ENCODE data around the gene KRABD2.
"Not testable (repeated sequence)": the region's sequence is repeated elsewhere in the genome, so short reads cannot be mapped to it uniquely, and the experiment has no call there.

KRABD2 gene

DNA sequence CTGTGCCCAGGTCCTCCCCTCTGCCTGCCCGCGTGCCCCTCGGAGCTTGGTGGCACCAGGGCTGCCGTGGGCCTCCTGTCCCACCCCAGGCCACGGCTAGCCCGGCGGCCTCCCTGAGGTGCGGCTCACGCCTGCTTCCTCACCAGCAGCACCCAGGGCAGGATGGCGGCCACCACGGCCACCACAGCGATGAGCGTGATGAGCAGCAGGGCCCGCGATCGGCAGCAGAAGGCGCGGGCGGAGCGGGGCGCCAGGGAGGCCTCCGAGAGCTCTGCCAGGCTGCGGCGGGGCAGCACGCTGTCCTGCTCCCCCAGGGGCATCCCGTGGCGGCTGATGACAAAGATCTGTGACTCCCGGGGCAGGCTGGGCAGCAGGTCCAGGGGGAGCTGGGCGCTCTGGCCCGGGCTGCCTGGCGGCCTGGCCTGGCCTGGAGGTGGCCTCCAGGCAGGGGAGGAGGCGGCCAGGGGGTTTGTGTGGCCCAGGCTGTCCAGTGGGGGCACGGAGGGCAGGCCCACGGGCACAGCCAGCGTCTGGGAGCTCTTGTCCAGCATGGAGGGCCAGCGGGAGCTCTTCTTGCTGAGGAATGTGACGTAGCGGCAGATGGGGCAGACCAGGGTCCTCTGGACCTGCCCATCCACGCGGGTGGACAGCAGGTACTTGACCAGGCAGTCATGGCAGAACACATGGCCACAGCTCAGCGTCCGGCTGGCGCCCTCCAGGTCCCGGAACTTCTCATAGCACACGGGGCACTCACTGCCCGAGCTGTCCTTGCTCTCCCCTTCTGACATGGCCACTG, 16.4 kb upstream of the KRABD2 start:
- DNase-seq: no peak

DNA sequence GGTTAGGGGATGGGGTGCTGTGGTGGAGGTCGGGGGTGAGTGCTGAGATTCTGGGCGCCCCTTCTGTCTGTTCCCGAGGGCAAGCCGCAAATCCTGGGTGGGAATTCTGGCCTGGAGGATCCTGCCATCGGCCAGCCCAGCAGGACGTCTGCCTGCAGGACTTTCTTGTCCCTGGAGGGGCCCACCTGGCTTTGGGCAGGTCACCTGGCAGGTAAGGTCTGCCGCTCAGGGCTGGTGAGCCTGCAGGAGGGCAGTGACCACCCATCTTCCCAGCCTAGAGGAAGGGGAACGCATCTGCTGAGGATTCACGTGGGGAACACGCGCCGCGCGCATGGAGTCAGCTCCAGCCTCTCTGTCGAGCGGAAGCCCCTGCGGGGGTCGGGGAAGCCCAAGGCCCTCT, 15.8 kb upstream of the KRABD2 start:
- no peak for DNase-seq

DNA sequence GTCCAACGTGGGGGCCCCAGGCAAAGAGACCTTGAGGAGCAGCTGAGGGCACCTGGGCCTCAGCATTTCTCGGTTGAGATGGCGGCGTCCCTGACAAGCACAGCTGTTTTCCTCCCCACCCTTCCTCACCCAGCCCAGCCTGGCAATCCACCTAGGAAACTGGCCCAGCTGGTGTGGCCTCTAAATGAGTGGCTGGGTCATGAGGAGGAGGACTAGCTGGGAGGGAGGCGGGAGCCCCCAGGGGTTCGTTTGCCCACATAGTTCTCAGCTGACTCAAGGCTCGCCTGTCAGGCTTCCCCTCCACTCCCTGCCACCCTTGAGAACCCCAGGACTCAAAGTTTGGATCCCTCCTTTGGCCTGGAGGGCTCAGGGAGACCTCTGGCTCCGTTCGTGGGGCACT, 15.2 kb upstream of the KRABD2 start:
- no peak for DNase-seq

DNA sequence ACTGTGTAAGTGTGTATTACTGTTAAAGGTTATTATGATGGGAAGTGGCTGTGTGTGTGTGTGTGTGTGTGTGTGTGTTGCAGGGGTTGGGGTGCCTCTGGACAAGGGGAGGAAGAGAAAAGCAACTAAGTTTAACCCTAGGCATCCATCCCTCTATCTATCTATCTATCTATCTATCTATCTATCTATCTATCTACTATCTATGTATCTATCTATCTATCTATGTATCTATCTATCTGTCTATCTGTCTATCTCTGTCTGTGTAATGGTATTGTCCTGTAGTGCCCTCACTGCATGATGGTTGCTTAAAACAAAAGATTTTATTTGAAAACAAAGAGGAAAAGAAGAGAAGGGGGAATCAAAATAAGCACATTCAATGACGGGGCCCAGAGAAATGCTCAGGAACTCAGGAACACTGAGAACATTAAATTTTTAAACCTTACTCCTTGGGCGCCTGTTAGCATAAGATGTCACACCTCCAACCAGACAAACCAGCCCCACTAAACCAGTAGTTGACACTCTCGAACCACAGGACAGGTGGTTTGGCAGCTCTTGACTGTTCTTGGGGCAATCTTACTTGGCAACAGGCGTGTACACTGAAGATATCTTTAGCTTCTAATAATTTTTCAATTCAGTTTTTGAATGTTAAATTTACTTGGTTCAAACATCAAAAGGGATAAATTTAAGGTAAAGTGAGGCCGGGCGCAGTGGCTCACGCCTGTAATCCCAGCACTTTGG, 11.6 kb upstream of the KRABD2 start:
- DNase-seq: no peak

DNA sequence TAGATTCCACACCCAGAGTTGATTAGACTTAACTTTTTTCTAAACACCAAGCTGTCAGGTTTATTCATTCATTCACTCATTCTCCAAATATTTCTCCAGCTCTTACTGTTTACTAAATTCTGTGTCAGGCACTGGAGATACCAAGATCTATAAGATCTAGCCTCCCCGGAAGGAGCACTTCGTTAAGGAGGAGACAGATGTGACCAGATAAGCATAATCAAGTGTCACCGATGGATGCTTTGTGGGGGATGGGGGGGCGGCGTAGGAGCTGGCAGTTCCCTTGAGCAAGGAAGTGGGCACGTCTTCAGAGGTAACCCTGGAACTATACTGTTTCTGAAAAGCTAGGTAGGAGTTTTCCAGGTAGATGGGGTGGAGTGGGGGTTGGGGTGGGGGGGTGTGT, 10.3 kb upstream of the KRABD2 start:
- DNase-seq: no peak

DNA sequence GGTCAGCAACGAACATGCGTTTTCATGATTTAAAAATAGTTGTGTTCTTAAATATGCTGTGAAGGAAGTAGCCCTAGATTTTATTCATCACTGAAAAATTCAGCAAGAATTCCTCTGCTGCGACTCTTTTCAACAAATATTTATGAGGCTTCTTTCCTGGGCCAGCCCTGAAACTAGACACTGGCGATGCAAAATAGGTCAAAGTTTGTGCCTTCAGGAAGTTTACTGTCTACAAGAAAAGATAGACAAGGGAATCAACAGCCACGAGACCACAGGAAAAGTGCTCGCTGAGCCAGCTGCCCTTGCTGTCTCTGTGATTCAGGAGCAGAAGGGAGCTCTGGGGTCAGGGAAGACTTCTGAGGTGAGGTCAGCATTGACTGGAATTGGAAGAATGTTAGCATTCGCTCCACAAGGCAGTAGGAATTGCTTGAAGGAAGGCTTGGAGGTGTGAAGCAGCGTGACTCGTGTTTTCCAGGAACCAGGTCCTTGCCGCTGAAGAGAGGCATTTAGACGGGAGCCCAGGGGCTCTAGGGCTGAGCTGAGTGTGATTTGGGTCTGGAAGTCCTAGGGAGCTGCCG, 8.4 kb upstream of the KRABD2 start:
- no peak for DNase-seq

DNA sequence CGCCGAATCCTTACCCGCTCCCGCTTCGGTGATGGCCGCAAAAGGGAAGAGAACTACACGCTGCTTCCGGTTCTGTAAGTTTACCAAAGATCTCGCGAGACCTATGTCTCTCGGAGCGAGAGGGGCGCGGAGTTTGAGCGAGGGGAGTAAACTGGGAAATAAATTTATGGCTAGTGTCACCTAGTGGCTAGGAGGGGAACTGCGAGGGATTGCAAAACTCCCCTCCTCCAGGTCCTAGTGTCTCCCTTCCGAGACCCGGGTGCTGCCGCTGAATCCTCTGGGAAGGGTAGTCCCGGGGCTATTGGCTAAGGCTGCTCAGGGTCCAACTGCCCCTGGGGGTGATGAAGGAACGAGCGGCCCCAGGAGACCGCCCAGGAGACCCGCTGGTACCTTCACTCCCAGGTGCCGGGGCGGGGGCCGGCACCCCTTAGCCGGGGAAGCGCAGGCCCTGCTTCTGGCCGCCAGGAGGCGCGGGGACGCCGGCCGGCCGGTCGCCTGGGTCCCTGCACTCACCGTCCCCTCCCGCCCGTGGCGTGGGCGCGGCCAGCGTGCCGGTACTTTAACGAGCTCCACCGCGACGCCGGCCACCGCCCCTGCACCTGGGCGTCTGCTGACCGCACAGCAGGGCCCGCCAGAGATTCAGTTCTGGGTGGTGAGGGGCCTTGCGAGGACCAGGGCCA, 6.8 kb upstream of the KRABD2 start, which contains the start of gene RPL26:
TSS of gene RPL26 (minus strand) at position 51 of the 680 bp plus-strand sequence. CDS start 883 bp downstream, outside the sequence.
- DNase-seq: peak; percentile 99

DNA sequence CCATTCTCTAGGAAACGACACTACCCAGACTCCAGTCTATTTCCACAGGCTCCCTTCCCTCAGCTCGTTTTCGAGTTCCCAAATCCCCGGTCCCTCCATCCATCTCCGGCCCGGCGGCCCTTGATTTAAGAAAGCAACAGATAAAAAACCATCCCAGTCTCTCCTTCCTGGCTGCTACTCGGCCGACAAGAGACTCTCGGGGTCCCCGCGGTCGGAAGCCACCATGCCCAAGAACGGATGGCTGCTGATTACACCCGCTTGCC, 6.3 kb upstream of the KRABD2 start:
- no peak for DNase-seq

DNA sequence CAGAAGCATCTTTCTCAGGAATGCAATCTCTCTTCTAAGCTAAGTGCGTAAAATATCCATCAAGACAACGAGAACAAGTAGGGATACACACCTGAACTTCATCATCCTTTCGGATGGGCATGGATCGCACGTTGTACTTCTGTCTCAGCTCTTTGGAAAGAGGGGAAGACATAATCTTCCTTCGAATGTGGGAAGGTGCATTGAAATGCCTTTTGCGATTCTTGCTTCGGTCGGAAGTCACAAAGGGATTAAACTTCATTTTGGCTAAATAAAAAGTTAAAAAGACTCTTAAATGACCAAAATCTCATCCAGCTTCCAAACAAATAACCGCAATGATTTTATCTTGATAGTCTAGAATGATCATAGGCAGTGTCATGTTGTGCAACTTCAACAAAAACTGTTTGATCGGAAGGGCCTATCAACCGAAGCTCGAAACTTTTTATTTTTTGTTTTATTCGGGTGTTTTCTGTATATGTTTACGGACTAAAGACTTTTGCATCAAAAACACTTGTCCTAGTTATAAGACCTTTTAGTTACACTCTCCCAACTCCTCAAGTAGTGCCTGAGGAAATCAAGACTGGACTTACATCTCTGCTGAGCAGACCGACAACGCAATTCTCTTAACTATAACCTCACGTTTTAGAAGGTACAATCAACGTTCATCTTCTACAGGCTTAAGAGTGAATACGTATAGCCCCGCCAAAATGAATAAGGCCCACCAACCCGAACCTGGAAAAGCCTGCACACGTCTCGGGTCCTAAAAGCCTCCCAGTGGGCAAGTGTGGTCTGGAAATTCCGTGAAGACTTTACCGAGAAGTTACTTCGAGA, 5.8 kb upstream of the KRABD2 start:
- no peak for DNase-seq

DNA sequence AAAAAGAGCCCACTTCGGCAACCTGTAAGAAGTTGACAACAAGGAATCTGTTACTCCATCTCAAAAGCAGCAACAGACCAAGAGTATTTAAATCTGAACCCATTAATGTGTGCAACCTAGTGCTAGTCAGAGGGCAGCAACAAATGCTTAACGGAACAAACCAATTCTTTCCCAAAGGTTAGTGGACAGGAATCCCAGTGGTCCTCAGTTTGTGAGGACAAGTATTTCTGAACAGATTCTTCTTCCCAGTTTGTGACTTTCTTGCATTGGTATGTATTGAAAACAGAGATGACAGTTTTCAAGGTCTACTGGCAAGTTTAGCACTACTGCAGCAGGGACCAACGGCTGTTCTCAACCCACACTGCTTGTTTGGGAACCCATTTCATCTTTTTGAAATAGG, 3.5 kb upstream of the KRABD2 start:
- no peak for DNase-seq

DNA sequence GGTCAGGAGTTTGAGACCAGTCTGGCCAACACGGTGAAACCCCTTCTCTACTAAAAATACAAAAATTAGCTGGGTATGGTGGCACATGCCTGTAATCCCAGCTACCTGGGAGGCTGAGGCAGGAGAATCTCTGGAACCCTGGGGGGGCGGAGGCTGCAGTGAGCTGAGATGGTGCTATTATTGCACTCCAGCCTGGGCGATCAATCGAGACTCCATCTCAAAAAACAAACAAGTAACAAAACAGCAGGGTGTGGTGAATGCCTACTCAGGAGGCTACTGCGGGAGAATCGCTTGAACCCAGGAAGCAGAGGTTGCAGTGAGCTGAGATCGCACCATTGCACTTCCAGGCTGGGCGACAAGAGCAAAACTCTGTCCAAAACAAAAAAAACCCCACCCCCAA, 1.6 kb upstream of the KRABD2 start:
- DNase-seq: not testable (repeated sequence)

DNA sequence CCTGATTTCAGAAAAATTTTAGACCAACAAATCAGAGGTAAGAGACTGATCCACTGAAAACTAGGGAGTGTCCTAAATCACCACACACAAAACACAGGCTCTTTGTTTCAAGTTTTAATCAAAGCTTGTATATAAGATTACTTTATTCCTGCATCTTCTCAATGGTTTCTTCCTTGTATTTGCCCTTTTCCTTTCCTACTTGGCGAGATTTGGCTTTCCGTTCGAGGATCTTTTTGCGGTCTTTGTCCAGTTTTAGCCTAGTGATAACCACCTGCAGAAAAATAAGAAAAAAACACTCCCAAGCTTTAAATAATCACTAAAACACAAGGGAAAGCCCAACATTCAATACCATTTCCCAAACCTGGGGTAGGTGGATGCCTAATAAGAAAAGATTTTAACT, 918 bp upstream of the KRABD2 start:
- no peak for DNase-seq

DNA sequence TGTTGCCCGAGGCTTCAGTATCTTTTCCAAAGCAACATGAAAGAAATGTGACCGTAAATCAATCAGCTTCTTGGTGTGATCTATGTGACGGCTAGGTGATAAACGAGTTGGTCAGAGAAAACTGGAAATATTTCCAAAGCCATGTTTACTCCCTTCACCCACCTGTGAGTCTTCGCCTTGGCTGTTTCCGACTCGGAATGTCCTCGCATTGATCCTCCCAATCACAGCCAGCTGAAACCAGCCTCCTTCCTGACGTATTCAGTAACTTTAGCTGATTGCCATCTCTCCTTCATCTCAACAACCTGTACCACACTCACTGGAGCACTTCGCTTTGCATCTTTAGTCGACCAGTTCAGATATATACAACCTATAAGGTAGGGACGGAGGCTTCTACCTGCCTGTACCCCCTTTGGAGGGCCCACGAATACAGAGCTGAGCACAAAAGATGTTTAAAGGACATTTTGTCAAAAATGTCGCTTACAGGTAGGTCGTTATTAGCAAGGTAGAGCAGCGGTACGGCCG, 705 bp downstream of the KRABD2 start:
- peak; percentile 55 for DNase-seq

DNA sequence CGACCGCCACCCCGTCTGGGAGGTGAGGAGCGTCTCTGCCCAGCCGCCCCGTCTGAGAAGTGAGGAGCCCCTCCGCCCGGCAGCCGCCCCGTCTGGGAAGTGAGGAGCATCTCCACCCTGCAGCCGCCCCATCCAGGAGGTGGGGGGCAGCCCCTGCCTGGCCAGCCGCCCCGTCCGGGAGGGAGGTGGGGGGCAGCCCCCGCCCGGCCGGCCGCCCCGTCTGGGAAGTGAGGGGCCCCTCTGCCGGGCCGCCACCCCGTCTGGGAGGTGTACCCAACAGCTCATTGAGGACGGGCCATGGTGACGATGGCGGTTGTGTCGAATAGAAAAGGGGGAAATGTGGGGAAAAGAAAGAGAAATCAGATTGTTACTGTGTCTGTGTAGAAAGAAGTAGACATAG, 2.6 kb downstream of the KRABD2 start:
- not testable (repeated sequence) for DNase-seq

DNA sequence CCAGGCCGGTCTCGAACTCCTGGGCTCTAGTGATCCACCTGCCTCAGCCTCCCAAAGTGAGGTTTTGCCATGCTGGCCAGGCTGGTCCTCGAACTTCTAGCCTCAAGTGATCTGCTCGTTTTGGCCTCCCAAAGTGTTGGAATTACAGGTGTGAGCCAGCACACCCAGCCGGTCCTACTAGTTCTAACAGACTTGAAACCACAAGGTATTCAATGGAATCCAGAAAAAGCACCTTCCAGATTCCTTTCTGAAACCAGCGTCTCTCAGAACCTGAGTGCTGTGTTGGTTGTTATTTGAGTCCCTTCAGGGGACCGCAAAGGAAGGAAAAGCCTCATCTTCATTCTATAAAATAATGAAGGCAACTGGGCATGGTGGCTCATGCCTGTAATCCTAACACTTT, 4.1 kb downstream of the KRABD2 start:
- no peak for DNase-seq

DNA sequence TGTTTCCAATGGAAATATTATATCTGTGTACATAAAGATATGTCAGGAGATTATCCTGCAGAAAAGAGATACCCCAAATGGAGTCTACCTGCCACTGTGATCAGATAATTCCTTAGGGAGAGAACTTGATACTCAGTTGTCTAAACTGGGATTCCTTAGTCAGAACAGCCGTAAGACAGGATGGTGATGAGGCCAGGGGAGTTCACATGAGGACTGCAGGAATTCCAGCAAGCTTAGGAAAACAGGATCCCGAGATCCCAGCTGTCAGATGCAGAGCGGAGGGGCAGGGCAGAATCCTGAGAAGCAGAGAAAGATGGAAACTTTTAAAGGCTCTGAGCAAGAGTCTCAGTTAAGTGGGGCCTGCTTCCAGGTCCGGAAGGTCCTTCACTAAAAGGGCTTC, 4.7 kb downstream of the KRABD2 start:
- DNase-seq: no peak

DNA sequence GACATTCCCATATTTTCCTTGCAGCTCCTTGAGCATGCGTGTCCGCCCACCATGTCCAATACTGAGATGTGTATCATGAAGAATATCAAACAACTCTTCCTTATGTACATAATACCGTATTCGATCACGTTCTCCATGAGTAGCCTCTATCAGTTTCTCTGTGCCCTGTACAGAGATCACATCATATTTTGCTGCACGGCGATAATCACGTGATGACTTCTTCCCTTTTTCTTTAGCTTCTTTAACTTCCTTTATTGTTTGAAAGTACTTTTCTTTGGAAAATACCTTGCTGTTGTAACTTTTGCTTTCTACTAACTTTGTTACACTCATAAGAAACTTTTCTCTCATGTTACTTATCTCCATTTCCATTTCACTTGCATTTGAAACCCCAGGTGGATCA, 6.6 kb downstream of the KRABD2 start:
- no peak for DNase-seq

DNA sequence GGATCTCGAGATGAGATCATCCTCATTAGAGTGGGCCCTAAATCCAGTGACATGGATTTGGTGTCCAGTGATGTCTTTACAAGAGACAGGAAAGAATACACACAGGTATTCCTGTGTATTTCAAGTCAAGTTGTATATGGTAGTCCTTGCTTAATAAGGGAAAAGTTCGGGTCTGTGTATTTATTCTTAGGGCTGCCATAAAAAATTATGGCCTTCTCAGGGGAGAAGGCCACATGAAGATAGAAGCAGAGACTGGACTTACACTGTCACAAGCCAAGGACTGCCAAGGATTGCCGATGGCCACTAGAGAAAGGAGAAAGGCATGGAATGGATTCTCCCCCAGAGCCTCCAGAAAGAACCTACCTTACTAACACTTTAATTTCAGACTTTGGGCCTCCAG, 8.3 kb downstream of the KRABD2 start:
- DNase-seq: no peak

DNA sequence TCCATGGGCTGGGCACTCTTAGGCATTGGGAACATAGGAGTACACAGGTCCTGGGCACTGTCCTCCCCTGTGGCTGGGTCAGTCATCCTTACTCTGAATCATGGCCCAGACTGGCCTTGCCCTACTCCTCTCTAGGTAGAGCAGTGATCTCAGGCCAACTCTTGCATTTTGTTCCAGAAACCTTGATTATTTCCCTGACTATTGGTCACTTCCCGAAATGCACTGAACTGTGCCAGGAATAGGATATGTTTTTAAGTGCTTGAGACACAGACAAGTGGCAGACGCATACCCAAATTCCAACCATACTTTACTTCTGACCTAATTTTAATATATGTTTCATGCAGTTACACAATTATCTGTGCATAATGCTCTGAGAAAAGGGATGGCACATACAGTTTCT, 10.3 kb downstream of the KRABD2 start:
- DNase-seq: no peak

DNA sequence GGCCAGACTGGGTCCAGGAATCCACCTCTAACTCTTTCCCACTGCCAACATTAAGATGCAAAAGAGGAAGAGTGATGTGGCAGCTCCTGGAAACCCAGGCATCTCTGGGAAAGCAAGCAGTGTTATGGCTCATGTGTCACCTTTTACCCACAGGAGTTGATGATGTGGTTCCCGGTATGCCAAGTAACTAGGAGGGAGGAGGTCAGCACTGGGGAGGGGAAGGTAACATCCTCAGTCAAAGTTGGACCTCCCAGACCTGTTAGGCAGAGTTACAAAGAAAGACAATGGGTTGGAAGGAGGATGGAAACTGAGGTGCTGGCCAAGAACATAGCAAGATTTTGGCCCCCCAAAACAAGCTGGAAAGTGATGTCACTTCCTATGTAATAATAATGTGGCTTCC, 11.4 kb downstream of the KRABD2 start:
- DNase-seq: no peak

DNA sequence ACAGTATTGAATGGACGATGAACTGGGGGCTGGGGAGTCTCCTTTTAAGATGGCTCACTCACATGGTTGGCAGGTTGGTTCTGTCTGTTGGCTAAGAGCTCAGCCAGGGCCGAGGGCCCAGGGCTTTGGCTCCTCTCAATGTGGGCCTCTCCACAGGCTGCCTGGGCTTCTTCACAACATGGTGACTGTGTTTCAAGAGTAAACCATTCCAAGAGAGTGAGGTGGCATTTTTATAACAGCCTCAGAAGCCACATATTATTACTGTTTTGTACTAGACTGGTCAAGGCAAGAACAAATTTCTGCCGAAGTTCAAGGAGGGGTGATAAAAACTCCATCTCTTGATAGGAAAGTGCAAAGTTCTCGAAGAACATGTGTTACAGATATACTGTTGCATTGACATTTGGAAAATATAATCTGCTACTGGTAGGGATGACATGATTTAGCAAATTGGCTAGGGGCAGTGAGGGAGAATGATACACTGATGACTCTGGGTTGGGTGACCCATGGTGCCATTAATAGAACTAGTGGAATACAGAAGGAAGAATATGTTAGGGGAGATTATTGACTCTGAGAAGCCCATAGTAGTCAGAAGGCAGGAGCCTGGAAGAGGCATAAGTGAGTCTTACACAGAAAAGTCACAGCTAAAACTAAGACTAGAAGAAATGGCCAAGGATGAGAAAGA, 13.7 kb downstream of the KRABD2 start:
- DNase-seq: no peak
